Measurements from ENCODE around the gene KCTD10. TPM values are rescaled to one million over a fixed set of nuclear protein-coding genes. Genes with fewer than 3 reads are reported as not detected.
"Not testable (repeated sequence)": the region's sequence is repeated elsewhere in the genome, so short reads cannot be mapped to it uniquely, and the experiment has no call there.

The KCTD10 gene
- total RNA-seq, 1 experiment from 2014 or later, result 44.7 TPM

DNA sequence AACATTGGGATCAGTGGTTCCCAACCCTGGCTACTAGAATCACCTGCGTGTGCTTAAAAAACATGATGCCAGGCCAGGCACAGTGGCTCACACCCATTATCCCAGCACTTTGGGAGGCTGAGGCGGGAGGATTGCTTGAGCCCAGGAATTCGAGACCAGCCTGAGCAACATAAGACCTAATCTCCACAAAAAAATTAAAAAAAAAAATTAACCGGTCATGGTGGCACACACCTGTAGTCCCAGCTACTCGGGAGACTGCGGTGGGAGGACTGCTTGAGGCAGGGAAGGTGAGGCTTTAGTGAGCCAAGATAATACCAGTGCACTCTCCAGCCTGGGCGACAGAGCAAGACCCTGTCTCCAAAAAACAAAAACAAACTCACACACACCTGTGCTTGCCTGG, 2.0 kb downstream of the KCTD10 start (continued):
- TF ChIP-seq, protein P1, sequence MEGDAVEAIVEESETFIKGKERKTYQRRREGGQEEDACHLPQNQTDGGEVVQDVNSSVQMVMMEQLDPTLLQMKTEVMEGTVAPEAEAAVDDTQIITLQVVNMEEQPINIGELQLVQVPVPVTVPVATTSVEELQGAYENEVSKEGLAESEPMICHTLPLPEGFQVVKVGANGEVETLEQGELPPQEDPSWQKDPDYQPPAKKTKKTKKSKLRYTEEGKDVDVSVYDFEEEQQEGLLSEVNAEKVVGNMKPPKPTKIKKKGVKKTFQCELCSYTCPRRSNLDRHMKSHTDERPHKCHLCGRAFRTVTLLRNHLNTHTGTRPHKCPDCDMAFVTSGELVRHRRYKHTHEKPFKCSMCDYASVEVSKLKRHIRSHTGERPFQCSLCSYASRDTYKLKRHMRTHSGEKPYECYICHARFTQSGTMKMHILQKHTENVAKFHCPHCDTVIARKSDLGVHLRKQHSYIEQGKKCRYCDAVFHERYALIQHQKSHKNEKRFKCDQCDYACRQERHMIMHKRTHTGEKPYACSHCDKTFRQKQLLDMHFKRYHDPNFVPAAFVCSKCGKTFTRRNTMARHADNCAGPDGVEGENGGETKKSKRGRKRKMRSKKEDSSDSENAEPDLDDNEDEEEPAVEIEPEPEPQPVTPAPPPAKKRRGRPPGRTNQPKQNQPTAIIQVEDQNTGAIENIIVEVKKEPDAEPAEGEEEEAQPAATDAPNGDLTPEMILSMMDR (IDR thresholded peaks at IDR 0.05), result no peak
- TF ChIP-seq, protein P2, sequence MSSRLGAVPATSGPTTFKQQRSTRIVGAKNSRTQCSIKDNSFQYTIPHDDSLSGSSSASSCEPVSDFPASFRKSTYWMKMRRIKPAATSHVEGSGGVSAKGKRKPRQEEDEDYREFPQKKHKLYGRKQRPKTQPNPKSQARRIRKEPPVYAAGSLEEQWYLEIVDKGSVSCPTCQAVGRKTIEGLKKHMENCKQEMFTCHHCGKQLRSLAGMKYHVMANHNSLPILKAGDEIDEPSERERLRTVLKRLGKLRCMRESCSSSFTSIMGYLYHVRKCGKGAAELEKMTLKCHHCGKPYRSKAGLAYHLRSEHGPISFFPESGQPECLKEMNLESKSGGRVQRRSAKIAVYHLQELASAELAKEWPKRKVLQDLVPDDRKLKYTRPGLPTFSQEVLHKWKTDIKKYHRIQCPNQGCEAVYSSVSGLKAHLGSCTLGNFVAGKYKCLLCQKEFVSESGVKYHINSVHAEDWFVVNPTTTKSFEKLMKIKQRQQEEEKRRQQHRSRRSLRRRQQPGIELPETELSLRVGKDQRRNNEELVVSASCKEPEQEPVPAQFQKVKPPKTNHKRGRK (CRISPR knock-in tag; IDR thresholded peaks at IDR 0.05; ENCODE audit: borderline replicate concordance), result no peak

DNA sequence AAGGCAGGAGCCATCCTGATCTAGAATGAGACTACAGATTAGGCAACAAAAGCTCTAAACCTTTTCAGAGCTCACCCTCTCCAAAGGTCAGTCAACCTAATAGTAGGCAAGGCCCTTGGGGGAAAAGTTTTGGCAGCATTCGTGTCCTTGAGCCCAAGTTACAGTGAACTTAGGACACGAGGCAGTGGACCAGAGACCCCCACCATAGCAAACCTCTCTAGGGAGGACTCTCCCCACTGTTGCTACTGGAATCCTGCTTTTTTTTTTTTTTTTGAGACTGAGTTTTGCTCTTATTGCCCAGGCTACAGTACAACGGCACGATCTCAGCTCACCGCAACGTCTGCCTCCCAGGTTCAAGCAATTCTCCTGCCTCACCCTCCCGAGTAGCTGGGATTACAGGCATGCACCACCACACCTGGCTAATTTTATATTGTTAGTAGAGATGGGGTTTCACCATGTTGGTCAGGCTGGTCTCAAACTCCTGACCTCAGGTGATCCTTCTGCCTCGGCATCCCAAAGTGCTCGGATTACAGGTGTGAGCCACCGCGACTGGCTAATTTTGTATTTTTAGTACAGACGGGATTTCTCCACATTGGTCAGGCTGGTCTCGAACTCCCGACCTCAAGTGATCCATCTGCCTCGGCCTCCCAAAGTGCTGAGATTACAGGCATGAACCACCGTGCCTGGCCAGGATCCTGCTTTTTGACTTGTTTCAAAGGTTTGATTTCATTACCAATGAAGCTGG, 3.4 kb downstream of the KCTD10 start:
- ATAC-seq; H3K4me3 Mint-ChIP-seq; H3K27me3 Mint-ChIP-seq (ENCODE audit: low read depth); DNase-seq (ENCODE audit: low spot score); H3K27ac Mint-ChIP-seq; H3K9me3 Mint-ChIP-seq: not testable (repeated sequence)
- ChIA-PET POLR2A (interaction anchor here (1.8 kb wide), 1 partner anchor 11 kb away, joined by 4 read pairs; no protein-coding TSS in a partner anchor), CTCF (interaction anchor here (1.0 to 6.7 kb wide), 4 partner anchors 40 to 301 kb away, joined by 3 to 44 read pairs (median 4); no protein-coding TSS in a partner anchor)
- H3K36me3 Mint-ChIP-seq, result peaks cover 17% of the 10 kb centered on the region
- H3K4me1 Mint-ChIP-seq, result peaks cover 29% of the 10 kb centered on the region

DNA sequence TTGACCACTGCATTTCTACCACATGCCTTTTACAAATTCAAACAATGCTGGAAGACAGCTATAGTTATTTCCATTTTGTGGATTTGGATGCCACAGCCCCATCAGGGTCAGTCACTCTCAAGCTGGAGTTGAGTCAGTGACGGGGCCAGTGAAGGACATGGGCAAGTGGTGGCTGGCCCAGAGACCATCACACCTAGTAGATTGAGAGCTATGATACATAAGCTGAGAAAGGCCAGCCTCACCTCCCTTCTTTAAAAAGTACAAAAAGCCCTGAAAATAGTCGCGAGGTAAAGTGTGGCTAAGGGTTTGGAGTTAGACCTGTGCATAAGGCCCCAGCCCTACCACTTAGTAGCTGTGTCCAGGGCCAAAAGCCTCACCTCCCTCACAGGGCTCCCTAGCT, 4.1 kb downstream of the KCTD10 start:
- no peaks in the 10 kb centered on the region for H3K9me3 Mint-ChIP-seq
- POLR2A ChIA-PET, result interaction anchor here (1.8 kb wide), 1 partner anchor 10 kb away, joined by 4 read pairs; no protein-coding TSS in a partner anchor
- DNase-seq (ENCODE audit: low spot score) (no peak), ATAC-seq (no peak)
- CTCF ChIA-PET, result interaction anchor here (1.0 to 6.7 kb wide), 3 partner anchors 39 to 209 kb away, joined by 3 to 44 read pairs (median 4); no protein-coding TSS in a partner anchor
- no peak overlapping the region for H3K4me3 Mint-ChIP-seq
- H3K4me1 Mint-ChIP-seq, result peaks cover 33% of the 10 kb centered on the region
- TF ChIP-seq TP53 (CRISPR knock-in tag; IDR thresholded peaks at IDR 0.05) (no peak), JAZF1 (CRISPR knock-in tag; IDR thresholded peaks at IDR 0.05) (no peak), TCF7 (CRISPR knock-in tag; IDR thresholded peaks at IDR 0.05; ENCODE audit: low read depth) (no peak), MXD4 (CRISPR knock-in tag; IDR thresholded peaks at IDR 0.05; ENCODE audit: borderline replicate concordance) (no peak), ELF4 (CRISPR knock-in tag; IDR thresholded peaks at IDR 0.05; ENCODE audit: low read depth) (no peak), CREB1 (CRISPR knock-in tag; IDR thresholded peaks at IDR 0.05) (no peak), TEAD1 (CRISPR knock-in tag; IDR thresholded peaks at IDR 0.05) (no peak), ESRRA (CRISPR knock-in tag; IDR thresholded peaks at IDR 0.05; ENCODE audit: borderline replicate concordance) (no peak)
- TF ChIP-seq, protein P3, sequence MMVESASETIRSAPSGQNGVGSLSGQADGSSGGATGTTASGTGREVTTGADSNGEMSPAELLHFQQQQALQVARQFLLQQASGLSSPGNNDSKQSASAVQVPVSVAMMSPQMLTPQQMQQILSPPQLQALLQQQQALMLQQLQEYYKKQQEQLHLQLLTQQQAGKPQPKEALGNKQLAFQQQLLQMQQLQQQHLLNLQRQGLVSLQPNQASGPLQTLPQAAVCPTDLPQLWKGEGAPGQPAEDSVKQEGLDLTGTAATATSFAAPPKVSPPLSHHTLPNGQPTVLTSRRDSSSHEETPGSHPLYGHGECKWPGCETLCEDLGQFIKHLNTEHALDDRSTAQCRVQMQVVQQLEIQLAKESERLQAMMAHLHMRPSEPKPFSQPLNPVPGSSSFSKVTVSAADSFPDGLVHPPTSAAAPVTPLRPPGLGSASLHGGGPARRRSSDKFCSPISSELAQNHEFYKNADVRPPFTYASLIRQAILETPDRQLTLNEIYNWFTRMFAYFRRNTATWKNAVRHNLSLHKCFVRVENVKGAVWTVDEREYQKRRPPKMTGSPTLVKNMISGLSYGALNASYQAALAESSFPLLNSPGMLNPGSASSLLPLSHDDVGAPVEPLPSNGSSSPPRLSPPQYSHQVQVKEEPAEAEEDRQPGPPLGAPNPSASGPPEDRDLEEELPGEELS (CRISPR knock-in tag; IDR thresholded peaks at IDR 0.05), result no peak
- no peak overlapping the region for H3K27ac Mint-ChIP-seq
- peaks cover 22% of the 10 kb centered on the region for H3K36me3 Mint-ChIP-seq
- no peaks in the 10 kb centered on the region for H3K27me3 Mint-ChIP-seq (ENCODE audit: low read depth)

DNA sequence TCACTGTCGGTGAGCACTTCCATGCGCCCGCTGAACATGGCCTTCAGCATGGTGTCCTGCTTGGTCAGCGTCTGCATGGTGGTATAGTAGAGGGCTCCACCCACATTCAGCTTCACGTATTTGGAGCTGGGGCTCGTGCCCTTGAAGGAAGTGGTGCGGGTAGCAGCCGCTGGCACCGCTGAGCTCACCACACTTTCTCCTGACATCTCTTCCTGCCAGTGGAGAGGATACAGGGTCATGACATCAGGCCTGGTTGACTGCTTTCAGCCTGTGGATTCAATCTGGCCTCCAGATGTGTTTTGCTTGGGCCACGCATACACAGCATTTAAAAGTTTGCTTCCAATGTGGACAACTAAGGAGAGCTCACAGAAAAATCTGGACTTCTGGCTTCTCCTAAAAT, 7.6 kb downstream of the KCTD10 start:
- Mint-ChIP-seq H3K4me1 (peaks cover 36% of the 10 kb centered on the region), H3K36me3 (peaks cover 42% of the 10 kb centered on the region), H3K9me3 (no peaks in the 10 kb centered on the region), H3K27me3 (ENCODE audit: low read depth) (no peaks in the 10 kb centered on the region), H3K4me3 (no peak overlapping the region), H3K27ac (no peak overlapping the region)
- ATAC-seq (no peak), DNase-seq (ENCODE audit: low spot score) (no peak)
- CTCF ChIA-PET, result interaction anchor here (1.0 kb wide), 2 partner anchors 37 to 41 kb away, joined by 4 read pairs; no protein-coding TSS in a partner anchor
- POLR2A ChIA-PET, result interaction anchor here (1.1 kb wide), 1 partner anchor 12 kb away, joined by 3 read pairs; no protein-coding TSS in a partner anchor
- TF ChIP-seq, protein P4, sequence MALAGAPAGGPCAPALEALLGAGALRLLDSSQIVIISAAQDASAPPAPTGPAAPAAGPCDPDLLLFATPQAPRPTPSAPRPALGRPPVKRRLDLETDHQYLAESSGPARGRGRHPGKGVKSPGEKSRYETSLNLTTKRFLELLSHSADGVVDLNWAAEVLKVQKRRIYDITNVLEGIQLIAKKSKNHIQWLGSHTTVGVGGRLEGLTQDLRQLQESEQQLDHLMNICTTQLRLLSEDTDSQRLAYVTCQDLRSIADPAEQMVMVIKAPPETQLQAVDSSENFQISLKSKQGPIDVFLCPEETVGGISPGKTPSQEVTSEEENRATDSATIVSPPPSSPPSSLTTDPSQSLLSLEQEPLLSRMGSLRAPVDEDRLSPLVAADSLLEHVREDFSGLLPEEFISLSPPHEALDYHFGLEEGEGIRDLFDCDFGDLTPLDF (CRISPR knock-in tag; IDR thresholded peaks at IDR 0.05), result no peak
- TF ChIP-seq PRRX2 (CRISPR knock-in tag; IDR thresholded peaks at IDR 0.05), result no peak
- TF ChIP-seq, protein P5, sequence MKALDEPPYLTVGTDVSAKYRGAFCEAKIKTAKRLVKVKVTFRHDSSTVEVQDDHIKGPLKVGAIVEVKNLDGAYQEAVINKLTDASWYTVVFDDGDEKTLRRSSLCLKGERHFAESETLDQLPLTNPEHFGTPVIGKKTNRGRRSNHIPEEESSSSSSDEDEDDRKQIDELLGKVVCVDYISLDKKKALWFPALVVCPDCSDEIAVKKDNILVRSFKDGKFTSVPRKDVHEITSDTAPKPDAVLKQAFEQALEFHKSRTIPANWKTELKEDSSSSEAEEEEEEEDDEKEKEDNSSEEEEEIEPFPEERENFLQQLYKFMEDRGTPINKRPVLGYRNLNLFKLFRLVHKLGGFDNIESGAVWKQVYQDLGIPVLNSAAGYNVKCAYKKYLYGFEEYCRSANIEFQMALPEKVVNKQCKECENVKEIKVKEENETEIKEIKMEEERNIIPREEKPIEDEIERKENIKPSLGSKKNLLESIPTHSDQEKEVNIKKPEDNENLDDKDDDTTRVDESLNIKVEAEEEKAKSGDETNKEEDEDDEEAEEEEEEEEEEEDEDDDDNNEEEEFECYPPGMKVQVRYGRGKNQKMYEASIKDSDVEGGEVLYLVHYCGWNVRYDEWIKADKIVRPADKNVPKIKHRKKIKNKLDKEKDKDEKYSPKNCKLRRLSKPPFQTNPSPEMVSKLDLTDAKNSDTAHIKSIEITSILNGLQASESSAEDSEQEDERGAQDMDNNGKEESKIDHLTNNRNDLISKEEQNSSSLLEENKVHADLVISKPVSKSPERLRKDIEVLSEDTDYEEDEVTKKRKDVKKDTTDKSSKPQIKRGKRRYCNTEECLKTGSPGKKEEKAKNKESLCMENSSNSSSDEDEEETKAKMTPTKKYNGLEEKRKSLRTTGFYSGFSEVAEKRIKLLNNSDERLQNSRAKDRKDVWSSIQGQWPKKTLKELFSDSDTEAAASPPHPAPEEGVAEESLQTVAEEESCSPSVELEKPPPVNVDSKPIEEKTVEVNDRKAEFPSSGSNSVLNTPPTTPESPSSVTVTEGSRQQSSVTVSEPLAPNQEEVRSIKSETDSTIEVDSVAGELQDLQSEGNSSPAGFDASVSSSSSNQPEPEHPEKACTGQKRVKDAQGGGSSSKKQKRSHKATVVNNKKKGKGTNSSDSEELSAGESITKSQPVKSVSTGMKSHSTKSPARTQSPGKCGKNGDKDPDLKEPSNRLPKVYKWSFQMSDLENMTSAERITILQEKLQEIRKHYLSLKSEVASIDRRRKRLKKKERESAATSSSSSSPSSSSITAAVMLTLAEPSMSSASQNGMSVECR (CRISPR knock-in tag; IDR thresholded peaks at IDR 0.05; ENCODE audit: borderline replicate concordance), result no peak
- no peak for TF ChIP-seq ZNF396 (CRISPR knock-in tag; IDR thresholded peaks at IDR 0.05; ENCODE audit: borderline replicate concordance)
- no peak for TF ChIP-seq JUN (CRISPR knock-in tag; IDR thresholded peaks at IDR 0.05)
- TF ChIP-seq OVOL2 (CRISPR knock-in tag; IDR thresholded peaks at IDR 0.05; ENCODE audit: borderline replicate concordance), result no peak
